Tibial nerve (tissue), 3 donors: ENCODE results near the gene SLF2.

ENCODE experiments used
- POLR2A ChIP-seq, 2 donors: fragments of 450-650 bp; IDR thresholded peaks; one replicate each; pipeline ENCODE4 v1.6.1; 2017; ENCODE audit warnings: antibody characterized with exemption in 2 of 2, mild to moderate bottlenecking in 2 of 2, moderate library complexity in 2 of 2
- TF ChIP-seq, protein P1 (sequence below), 5 experiments: fragments of 200-600 bp in 3 of 5; fragments of 450-650 bp in 2 of 5; sonication (generic) in 3 of 5; IDR thresholded peaks; one replicate each; pipeline ENCODE4 v1.5.1; 2016 to 2019; ENCODE audit warnings: antibody characterized with exemption in 5 of 5, mild to moderate bottlenecking in 3 of 5, moderate library complexity in 2 of 5

DNA sequence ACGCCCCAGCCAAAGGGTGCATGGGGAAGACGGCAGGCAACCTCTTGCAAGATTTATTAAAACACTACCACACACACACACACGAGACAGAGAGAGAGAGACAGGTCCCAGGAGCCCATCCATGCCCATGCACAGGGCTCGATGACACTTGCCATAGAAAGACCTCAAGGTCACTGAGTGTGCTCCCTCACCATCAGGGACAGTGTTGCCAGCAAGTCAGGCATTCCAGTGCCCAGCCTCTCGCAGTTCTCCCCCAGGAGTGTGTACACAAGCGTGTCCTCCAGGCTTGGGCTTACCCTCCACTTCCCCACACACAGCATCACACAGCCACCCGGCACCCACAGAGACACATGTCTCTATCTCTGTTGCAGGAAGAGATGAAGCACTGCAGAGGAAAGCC lies 46.8 kb upstream of the SLF2 start:
- no peak for TF ChIP-seq POLR2A (IDR thresholded peaks at IDR 0.05)
- TF ChIP-seq, protein P1, sequence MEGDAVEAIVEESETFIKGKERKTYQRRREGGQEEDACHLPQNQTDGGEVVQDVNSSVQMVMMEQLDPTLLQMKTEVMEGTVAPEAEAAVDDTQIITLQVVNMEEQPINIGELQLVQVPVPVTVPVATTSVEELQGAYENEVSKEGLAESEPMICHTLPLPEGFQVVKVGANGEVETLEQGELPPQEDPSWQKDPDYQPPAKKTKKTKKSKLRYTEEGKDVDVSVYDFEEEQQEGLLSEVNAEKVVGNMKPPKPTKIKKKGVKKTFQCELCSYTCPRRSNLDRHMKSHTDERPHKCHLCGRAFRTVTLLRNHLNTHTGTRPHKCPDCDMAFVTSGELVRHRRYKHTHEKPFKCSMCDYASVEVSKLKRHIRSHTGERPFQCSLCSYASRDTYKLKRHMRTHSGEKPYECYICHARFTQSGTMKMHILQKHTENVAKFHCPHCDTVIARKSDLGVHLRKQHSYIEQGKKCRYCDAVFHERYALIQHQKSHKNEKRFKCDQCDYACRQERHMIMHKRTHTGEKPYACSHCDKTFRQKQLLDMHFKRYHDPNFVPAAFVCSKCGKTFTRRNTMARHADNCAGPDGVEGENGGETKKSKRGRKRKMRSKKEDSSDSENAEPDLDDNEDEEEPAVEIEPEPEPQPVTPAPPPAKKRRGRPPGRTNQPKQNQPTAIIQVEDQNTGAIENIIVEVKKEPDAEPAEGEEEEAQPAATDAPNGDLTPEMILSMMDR (IDR thresholded peaks at IDR 0.05), result no peak
